Measurements from ENCODE around the gene BCL2.

DNA sequence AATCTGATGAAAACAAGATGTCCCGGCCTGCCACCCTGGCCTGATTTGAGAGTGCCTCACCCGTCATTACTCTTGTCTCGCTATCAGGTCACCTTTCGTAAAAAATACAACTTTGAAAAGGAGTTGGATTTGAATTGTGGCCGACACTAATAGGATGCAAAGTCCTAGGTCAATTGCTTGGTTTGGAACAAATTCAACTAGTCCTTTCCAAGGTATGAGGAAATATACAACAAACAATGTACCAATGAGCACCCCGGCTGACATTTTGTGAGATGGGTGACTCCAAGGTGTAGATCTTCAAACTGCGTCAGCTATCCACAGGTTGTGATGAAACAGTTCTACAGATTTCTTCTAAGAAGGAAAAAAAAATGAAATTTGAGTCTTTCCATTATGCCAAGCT, 77.8 kb downstream of the BCL2 start:
- TF ChIP-seq POLR2A (IDR thresholded peaks at IDR 0.05) (no peak), CTCF (IDR thresholded peaks at IDR 0.05) (no peak)

Measured in Peyer's patch (tissue), 4 donors.